HepG2 (cell line): ENCODE measurements around the gene AP4S1. TPM values are rescaled to one million over a fixed set of nuclear protein-coding genes. Genes with fewer than 3 reads are reported as not detected.

Source experiments
- ELF1 ChIP-seq: sonication (generic); formaldehyde crosslinking; IDR thresholded peaks from 2 replicates; pipeline ENCODE4 v1.4.0; 2020; ENCODE audit warnings: missing genetic modification reagents
- EP300 ChIP-seq, 3 experiments: sonication (generic) in 1 of 3; formaldehyde crosslinking in 1 of 3; IDR thresholded peaks; 2 replicates each; pipeline versions ENCODE4 v1.5.1 to v1.6.1; 2011 to 2020; ENCODE audit warnings: low read depth in 2 of 3, low read length in 2 of 3, borderline replicate concordance in 1 of 3, improper control_type of control experiment in 1 of 3, mild to moderate bottlenecking in 1 of 3, missing genetic modification reagents in 1 of 3, moderate library complexity in 1 of 3
- ETV5 ChIP-seq: IDR thresholded peaks from 2 replicates; pipeline ENCODE4 v1.6.1; 2018; ENCODE audit warnings: missing biosample characterization, missing genetic modification reagents, inconsistent platforms, borderline replicate concordance
- FOXA3 ChIP-seq: IDR thresholded peaks from 2 replicates; pipeline ENCODE4 v1.6.1; 2016; ENCODE audit warnings: missing genetic modification reagents, missing compliant biosample characterization
- GATAD2A ChIP-seq: IDR thresholded peaks from 2 replicates; pipeline ENCODE4 v1.6.1; 2016
- IRF2 ChIP-seq: IDR thresholded peaks from 2 replicates; pipeline ENCODE4 v1.6.1; 2018; ENCODE audit warnings: missing genetic modification reagents, missing compliant biosample characterization
- MED1 ChIP-seq: sonication (generic); formaldehyde crosslinking; IDR thresholded peaks from 2 replicates; pipeline ENCODE4 v1.4.0; 2020; ENCODE audit warnings: missing genetic modification reagents
- MLLT10 ChIP-seq: sonication (generic); formaldehyde crosslinking; IDR thresholded peaks from 2 replicates; pipeline ENCODE4 v1.4.0; 2020; ENCODE audit warnings: missing genetic modification reagents
- NKX3-1 ChIP-seq: sonication (generic); formaldehyde crosslinking; IDR thresholded peaks from 2 replicates; pipeline ENCODE4 v1.5.0; 2020; ENCODE audit warnings: missing genetic modification reagents
- PAF1 ChIP-seq: IDR thresholded peaks from 2 replicates; pipeline ENCODE4 v1.6.1; 2016; ENCODE audit warnings: missing genetic modification reagents, missing compliant biosample characterization
- PHF5A ChIP-seq: IDR thresholded peaks from one replicate; pipeline ENCODE4 v1.6.1; 2018; ENCODE audit warnings: low read depth, missing genetic modification reagents; ENCODE audit not compliant: unreplicated experiment
- SATB2 ChIP-seq: sonication (generic); formaldehyde crosslinking; IDR thresholded peaks from 2 replicates; pipeline ENCODE4 v1.5.0; 2020; ENCODE audit warnings: missing genetic modification reagents
- SIX4 ChIP-seq: sonication (generic); formaldehyde crosslinking; IDR thresholded peaks from 2 replicates; pipeline ENCODE4 v1.4.0; 2020; ENCODE audit warnings: missing genetic modification reagents
- SMAD9 ChIP-seq: sonication (generic); formaldehyde crosslinking; IDR thresholded peaks from 2 replicates; pipeline ENCODE4 v1.5.1; 2020; ENCODE audit warnings: mild to moderate bottlenecking, missing genetic modification reagents
- ZKSCAN8 ChIP-seq: IDR thresholded peaks from 2 replicates; pipeline ENCODE4 v1.6.1; 2016; ENCODE audit warnings: borderline replicate concordance, missing genetic modification reagents, missing compliant biosample characterization
- ZNF24 ChIP-seq: fragments of 450-650 bp; IDR thresholded peaks from 2 replicates; pipeline ENCODE4 v1.6.1; 2017; ENCODE audit warnings: antibody characterized with exemption, mild to moderate bottlenecking
- ZNF264 ChIP-seq: sonication (generic); formaldehyde crosslinking; IDR thresholded peaks from 2 replicates; pipeline ENCODE4 v1.4.0; 2020; ENCODE audit warnings: missing genetic modification reagents
- polyA plus RNA-seq, 8 experiments: library from polyadenylated mRNA; depleted of rRNA in 3 of 8; stranded (reverse) in 7 of 8; unstranded in 1 of 8; fragments of >200 nt; fragmentation: Illumina TruSeq in 4 of 8; extraction: Trizol in 4 of 8; gene quantifications; 2 replicates each; pipeline versions ENCODE4 v1.2.1 to v1.2.3, GENCODE V29; 2011 to 2016; ENCODE audit warnings: low read depth in 4 of 8, missing spikeins in 1 of 8, mixed read lengths in 1 of 8; ENCODE audit not compliant: insufficient read depth in 1 of 8
- total RNA-seq, 5 experiments: library from RNA; depleted of rRNA; stranded (reverse); fragments of >200 nt; fragmentation: Illumina TruSeq; extraction: Trizol; gene quantifications; 2 replicates each; pipeline ENCODE4 v1.2.3, GENCODE V29; 2016; ENCODE audit warnings: low read depth in 1 of 5
- TF ChIP-seq, protein P1 (sequence below), 2 experiments: sonication (generic) in 1 of 2; formaldehyde crosslinking in 1 of 2; IDR thresholded peaks; 2 replicates each; pipeline versions ENCODE4 v1.4.0 to v1.6.1; 2016 to 2020; ENCODE audit warnings: borderline replicate concordance in 1 of 2, low read depth in 1 of 2, mild to moderate bottlenecking in 1 of 2, missing genetic modification reagents in 1 of 2
- TF ChIP-seq, protein P2 (sequence below): sonication (generic); formaldehyde crosslinking; IDR thresholded peaks from 2 replicates; pipeline ENCODE4 v1.4.0; 2020; ENCODE audit warnings: missing genetic modification reagents
- TF ChIP-seq, protein P3 (sequence below): sonication (generic); formaldehyde crosslinking; IDR thresholded peaks from 2 replicates; pipeline ENCODE4; 2020; ENCODE audit warnings: missing genetic modification reagents, mild to moderate bottlenecking, borderline replicate concordance
- TF ChIP-seq, protein P4 (sequence below): sonication (generic); formaldehyde crosslinking; IDR thresholded peaks from 2 replicates; pipeline ENCODE4 v1.4.0; 2020; ENCODE audit warnings: missing genetic modification reagents

AP4S1 gene
- total and polyA plus RNA-seq, 2 of the 13 experiments (the other 11 are each of a cell fraction or from before 2014, with no cell fraction given) = 3.9 to 21.1 TPM

DNA sequence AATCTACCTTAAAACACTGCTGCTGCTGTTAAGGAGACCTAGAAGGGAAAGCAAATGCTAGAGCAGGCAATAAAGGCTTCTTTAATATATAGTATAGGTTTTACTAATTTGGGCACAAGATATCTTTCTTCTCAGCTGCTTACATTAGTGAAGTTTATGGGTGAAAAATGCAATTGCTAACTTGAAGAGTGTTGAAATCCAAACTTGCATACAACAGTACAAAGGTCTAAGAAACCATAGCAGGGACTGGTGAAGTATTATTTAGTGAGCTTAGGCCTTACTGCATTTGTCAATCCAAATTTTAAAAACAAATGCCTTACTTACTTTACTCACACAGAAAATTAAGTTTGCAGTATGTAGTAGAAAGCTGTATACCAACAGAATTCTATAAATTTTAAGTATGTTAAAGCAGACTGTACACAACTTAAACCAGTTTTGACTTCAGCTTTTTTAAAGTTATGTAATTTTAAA lies 1.4 kb upstream of the AP4S1 start (continued):
- TF ChIP-seq, protein P1, sequence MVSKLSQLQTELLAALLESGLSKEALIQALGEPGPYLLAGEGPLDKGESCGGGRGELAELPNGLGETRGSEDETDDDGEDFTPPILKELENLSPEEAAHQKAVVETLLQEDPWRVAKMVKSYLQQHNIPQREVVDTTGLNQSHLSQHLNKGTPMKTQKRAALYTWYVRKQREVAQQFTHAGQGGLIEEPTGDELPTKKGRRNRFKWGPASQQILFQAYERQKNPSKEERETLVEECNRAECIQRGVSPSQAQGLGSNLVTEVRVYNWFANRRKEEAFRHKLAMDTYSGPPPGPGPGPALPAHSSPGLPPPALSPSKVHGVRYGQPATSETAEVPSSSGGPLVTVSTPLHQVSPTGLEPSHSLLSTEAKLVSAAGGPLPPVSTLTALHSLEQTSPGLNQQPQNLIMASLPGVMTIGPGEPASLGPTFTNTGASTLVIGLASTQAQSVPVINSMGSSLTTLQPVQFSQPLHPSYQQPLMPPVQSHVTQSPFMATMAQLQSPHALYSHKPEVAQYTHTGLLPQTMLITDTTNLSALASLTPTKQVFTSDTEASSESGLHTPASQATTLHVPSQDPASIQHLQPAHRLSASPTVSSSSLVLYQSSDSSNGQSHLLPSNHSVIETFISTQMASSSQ (IDR thresholded peaks at IDR 0.05; ENCODE audit: low read depth) = peak; percentile 14; the same call in 1 of the 2 replicates
- TF ChIP-seq, protein P1 (CRISPR knock-in tag; IDR thresholded peaks at IDR 0.05; ENCODE audit: borderline replicate concordance) = no peak
- peak; percentile 15; the same call in 1 of the 2 replicates for TF ChIP-seq PAF1 (CRISPR knock-in tag)
- TF ChIP-seq EP300 (IDR thresholded peaks at IDR 0.05; ENCODE audit: low read depth in 2 of 2, low read length in 2 of 2) = peak in 1 of 2 experiments; percentile 62; a peak in 1 of 4 replicates
- no peak for TF ChIP-seq EP300 (CRISPR knock-in tag; IDR thresholded peaks at IDR 0.05; ENCODE audit: borderline replicate concordance)
- TF ChIP-seq ZNF24 = peak; percentile 47; the same call in 1 of the 2 replicates
- 0 out of 2 replicates have a peak, but pooled peaks have one; percentile 67 for TF ChIP-seq MLLT10
- TF ChIP-seq, protein P2, sequence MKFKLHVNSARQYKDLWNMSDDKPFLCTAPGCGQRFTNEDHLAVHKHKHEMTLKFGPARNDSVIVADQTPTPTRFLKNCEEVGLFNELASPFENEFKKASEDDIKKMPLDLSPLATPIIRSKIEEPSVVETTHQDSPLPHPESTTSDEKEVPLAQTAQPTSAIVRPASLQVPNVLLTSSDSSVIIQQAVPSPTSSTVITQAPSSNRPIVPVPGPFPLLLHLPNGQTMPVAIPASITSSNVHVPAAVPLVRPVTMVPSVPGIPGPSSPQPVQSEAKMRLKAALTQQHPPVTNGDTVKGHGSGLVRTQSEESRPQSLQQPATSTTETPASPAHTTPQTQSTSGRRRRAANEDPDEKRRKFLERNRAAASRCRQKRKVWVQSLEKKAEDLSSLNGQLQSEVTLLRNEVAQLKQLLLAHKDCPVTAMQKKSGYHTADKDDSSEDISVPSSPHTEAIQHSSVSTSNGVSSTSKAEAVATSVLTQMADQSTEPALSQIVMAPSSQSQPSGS (CRISPR knock-in tag) = peak; percentile 52; the same call in 1 of the 2 replicates
- TF ChIP-seq, protein P3, sequence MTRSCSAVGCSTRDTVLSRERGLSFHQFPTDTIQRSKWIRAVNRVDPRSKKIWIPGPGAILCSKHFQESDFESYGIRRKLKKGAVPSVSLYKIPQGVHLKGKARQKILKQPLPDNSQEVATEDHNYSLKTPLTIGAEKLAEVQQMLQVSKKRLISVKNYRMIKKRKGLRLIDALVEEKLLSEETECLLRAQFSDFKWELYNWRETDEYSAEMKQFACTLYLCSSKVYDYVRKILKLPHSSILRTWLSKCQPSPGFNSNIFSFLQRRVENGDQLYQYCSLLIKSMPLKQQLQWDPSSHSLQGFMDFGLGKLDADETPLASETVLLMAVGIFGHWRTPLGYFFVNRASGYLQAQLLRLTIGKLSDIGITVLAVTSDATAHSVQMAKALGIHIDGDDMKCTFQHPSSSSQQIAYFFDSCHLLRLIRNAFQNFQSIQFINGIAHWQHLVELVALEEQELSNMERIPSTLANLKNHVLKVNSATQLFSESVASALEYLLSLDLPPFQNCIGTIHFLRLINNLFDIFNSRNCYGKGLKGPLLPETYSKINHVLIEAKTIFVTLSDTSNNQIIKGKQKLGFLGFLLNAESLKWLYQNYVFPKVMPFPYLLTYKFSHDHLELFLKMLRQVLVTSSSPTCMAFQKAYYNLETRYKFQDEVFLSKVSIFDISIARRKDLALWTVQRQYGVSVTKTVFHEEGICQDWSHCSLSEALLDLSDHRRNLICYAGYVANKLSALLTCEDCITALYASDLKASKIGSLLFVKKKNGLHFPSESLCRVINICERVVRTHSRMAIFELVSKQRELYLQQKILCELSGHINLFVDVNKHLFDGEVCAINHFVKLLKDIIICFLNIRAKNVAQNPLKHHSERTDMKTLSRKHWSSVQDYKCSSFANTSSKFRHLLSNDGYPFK (CRISPR knock-in tag) = no peak
- TF ChIP-seq, protein P4, sequence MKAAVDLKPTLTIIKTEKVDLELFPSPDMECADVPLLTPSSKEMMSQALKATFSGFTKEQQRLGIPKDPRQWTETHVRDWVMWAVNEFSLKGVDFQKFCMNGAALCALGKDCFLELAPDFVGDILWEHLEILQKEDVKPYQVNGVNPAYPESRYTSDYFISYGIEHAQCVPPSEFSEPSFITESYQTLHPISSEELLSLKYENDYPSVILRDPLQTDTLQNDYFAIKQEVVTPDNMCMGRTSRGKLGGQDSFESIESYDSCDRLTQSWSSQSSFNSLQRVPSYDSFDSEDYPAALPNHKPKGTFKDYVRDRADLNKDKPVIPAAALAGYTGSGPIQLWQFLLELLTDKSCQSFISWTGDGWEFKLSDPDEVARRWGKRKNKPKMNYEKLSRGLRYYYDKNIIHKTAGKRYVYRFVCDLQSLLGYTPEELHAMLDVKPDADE (CRISPR knock-in tag) = 0 out of 2 replicates have a peak, but pooled peaks have one; percentile 28
- no peak for TF ChIP-seq ETV5 (CRISPR knock-in tag)
- peak; percentile 39; the same call in 1 of the 2 replicates for TF ChIP-seq ZKSCAN8 (CRISPR knock-in tag)
- TF ChIP-seq GATAD2A = peak; percentile 82
- 0 out of 2 replicates have a peak, but pooled peaks have one; percentile 43 for TF ChIP-seq IRF2 (CRISPR knock-in tag)
- TF ChIP-seq NKX3-1 (CRISPR knock-in tag) = peak; percentile 68; the same call in 1 of the 2 replicates
- no peak for TF ChIP-seq PHF5A (CRISPR knock-in tag)
- TF ChIP-seq SATB2 = peak; percentile 55; the same call in 1 of the 2 replicates
- TF ChIP-seq MED1 = peak; percentile 62
- TF ChIP-seq ELF1 = no peak
- peak; percentile 83 for TF ChIP-seq ZNF264 (CRISPR knock-in tag)
- TF ChIP-seq FOXA3 (CRISPR knock-in tag) = peak; percentile 61
- TF ChIP-seq SIX4 (CRISPR knock-in tag) = no peak
- no peak for TF ChIP-seq SMAD9
